ENCODE results near the gene CCDC102A. TPM values are rescaled to one million over a fixed set of nuclear protein-coding genes. Genes with fewer than 3 reads are reported as not detected.

The CCDC102A gene
- 3.6 and 3.7 TPM in 2 replicates for total RNA-seq (2013; cell fraction: nucleolus; rRNA removed)
- total RNA-seq (2014; rRNA removed) (3.5 and 5.9 TPM in 2 replicates), total RNA-seq (2014; rRNA removed; fragmentation: Illumina TruSeq; extraction: Trizol) (1.2 and 1.6 TPM in 2 replicates), total RNA-seq (2021) (5.1 and 5.6 TPM in 2 replicates), polyA plus RNA-seq (2011; rRNA removed) (2.2 and 5.1 TPM in 2 replicates), polyA plus RNA-seq (2014; fragmentation: Illumina TruSeq; extraction: Trizol) (0.59 and 0.76 TPM in 2 replicates), polyA plus RNA-seq (2014; fragmentation: Nextera tagmentation; extraction: Ambion mirVana) (under 1 TPM; 0.03 to 0.53 TPM), polyA plus RNA-seq (2014; rRNA removed) (3.3 and 4.1 TPM in 2 replicates), polyA plus RNA-seq (2016; fragmentation: Nextera tagmentation; extraction: Ambion mirVana) (1 to 10 TPM in 1 of 2 experiments, under 1 TPM in 1; 0.63 to 3.3 TPM), polyA minus RNA-seq (2011; rRNA and poly(A)+ RNA removed) (1.6 and 4.7 TPM in 2 replicates), Bru-seq, nascent RNA (percentile 60 among the genes with signal in this experiment), BruChase-seq, experiment 1, labeled RNA remaining after a 6-hour chase (percentile 67 among the genes with signal in this experiment), BruChase-seq, experiment 2, labeled RNA remaining after a 2-hour chase (percentile 58 among the genes with signal in this experiment)
- 2.3 TPM for polyA plus RNA-seq (2011; ENCODE audit: low read depth)
- polyA plus RNA-seq (2011; cell fraction: cytosol; rRNA removed) = 8.5 and 10.0 TPM in 2 replicates
- polyA plus RNA-seq (2011; cell fraction: nucleus; rRNA removed) = 7.4 and 10.5 TPM in 2 replicates
- polyA plus RNA-seq (2012) = 4.2 and 5.2 TPM in 2 replicates
- 2.1 TPM in 2 replicates for polyA minus RNA-seq (2011; cell fraction: cytosol; rRNA and poly(A)+ RNA removed)
- 0.60 and 1.8 TPM in 2 replicates for polyA minus RNA-seq (2011; cell fraction: nucleus; rRNA and poly(A)+ RNA removed)
- long read RNA-seq, experiment 1, partial matches to known transcripts = 1 of 1 reads
- long read RNA-seq, experiment 1, other reads (novel, unspliced or antisense) = 0 of 1 reads
- long read RNA-seq, experiment 2 = 0 reads

- H3K36me3 ChIP-seq (ENCODE audit: control insufficient read depth in 2 of 2, insufficient read depth in 2 of 2, low read length in 1 of 2) = no peaks in the 10 kb centered on the region
- POLR2A ChIA-PET = interaction anchor here (0.6 to 1.9 kb wide), 6 partner anchors 9 to 167 kb away, joined by 3 to 11 read pairs (median 4); partner anchors contain the start of gene DOK4
- H3K4me1 ChIP-seq (ENCODE audit: control insufficient read depth, insufficient read depth, low read length) = peaks cover 67% of the 10 kb centered on the region
- no peaks in the 10 kb centered on the region for H3K27me3 ChIP-seq (replicated peaks in 1 of 2; ENCODE audit: control insufficient read depth in 2 of 2, insufficient read depth in 2 of 2, low read length in 1 of 2)
- ATAC-seq = peak; percentile 43
- RAD21 ChIA-PET (ENCODE audit: unreplicated experiment) = interaction anchor here (0.7 to 3.0 kb wide), 9 partner anchors 9 to 239 kb away, joined by 3 to 19 read pairs (median 7); partner anchors contain the start of gene DOK4
- DNase-seq (ENCODE audit: low read depth, low spot score) = no peak
- SMC1A ChIA-PET (ENCODE audit: uncharacterized antibody, unreplicated experiment) = interaction anchor here (0.7 to 3.0 kb wide), 14 partner anchors 10 to 620 kb away, joined by 3 to 25 read pairs (median 4); partner anchors contain the start of gene DOK4
- peak within 1 kb of the TSS; percentile 74 for H2AFZ ChIP-seq (ENCODE audit: control insufficient read depth, low read depth, low read length)
- in situ Hi-C loops (cut with MboI) (no loop called here), intact Hi-C loops (cut with micrococcal nuclease; ENCODE audit: unreplicated experiment) (loop anchor here (2.0 to 5.0 kb wide), 3 partner anchors 50 to 349 kb away; partner anchors contain the start of genes DOK4, PSME3IP1 and RSPRY1)
- H3K9me3 ChIP-seq (replicated peaks; ENCODE audit: control insufficient read depth, insufficient read depth, low read length) = no peaks in the 10 kb centered on the region
- BruUV-seq (replicated peaks) = no TSS peak
- H3K27ac ChIP-seq (ENCODE audit: control insufficient read depth, insufficient read depth) = peak within 1 kb of the TSS; percentile 85
- H3K4me3 ChIP-seq = peak within 1 kb of the TSS; percentile 88
- H3K9ac ChIP-seq (ENCODE audit: control insufficient read depth, insufficient read depth, low read length) = peak within 1 kb of the TSS; percentile 82
- CTCF ChIA-PET = interaction anchor here (0.7 to 3.3 kb wide), 12 partner anchors 8 to 185 kb away, joined by 3 to 18 read pairs (median 5); partner anchors contain the start of gene DOK4
- WGBS (ENCODE audit: insufficient coverage, insufficient replicate concordance, low lambda C conversion rate, missing lambda C conversion rate) = under 1% methylated on average over 46 of the region's 81 CpGs
- H3K4me2 ChIP-seq (ENCODE audit: control insufficient read depth, insufficient read depth) = peak within 1 kb of the TSS; percentile 97
- H4K20me1 ChIP-seq (ENCODE audit: control insufficient read depth, insufficient read depth) = no peaks in the 10 kb centered on the region
- peaks cover 7% of the 10 kb centered on the region for H3K79me2 ChIP-seq (ENCODE audit: control insufficient read depth, insufficient read depth, low read length)
- no peak for FAIRE-seq
- peak; percentile 91 for TF ChIP-seq GATAD2B (conservative IDR thresholded peaks at IDR 0.05; ENCODE audit: low read depth)
- TF ChIP-seq CEBPB (IDR thresholded peaks at IDR 0.05; ENCODE audit: borderline replicate concordance in 1 of 2, low read depth in 2 of 2, low read length in 2 of 2) = no peak
- no peak for TF ChIP-seq POLR2AphosphoS2 (IDR thresholded peaks at IDR 0.05; ENCODE audit: low read depth, low read length)
- TF ChIP-seq MEF2A (IDR thresholded peaks at IDR 0.05; ENCODE audit: insufficient read depth, low read depth, low read length) = no peak
- TF ChIP-seq, protein P1, sequence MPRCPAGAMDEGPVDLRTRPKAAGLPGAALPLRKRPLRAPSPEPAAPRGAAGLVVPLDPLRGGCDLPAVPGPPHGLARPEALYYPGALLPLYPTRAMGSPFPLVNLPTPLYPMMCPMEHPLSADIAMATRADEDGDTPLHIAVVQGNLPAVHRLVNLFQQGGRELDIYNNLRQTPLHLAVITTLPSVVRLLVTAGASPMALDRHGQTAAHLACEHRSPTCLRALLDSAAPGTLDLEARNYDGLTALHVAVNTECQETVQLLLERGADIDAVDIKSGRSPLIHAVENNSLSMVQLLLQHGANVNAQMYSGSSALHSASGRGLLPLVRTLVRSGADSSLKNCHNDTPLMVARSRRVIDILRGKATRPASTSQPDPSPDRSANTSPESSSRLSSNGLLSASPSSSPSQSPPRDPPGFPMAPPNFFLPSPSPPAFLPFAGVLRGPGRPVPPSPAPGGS (IDR thresholded peaks at IDR 0.05; ENCODE audit: borderline replicate concordance, insufficient read depth, low read depth, low read length, poor library complexity, severe bottlenecking) = no peak
- TF ChIP-seq, protein P2, sequence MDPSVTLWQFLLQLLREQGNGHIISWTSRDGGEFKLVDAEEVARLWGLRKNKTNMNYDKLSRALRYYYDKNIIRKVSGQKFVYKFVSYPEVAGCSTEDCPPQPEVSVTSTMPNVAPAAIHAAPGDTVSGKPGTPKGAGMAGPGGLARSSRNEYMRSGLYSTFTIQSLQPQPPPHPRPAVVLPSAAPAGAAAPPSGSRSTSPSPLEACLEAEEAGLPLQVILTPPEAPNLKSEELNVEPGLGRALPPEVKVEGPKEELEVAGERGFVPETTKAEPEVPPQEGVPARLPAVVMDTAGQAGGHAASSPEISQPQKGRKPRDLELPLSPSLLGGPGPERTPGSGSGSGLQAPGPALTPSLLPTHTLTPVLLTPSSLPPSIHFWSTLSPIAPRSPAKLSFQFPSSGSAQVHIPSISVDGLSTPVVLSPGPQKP (IDR thresholded peaks at IDR 0.05; ENCODE audit: low read depth, low read length) = no peak
- TF ChIP-seq ZBTB4 (CRISPR knock-in tag; IDR thresholded peaks at IDR 0.05) = no peak
- no peak for TF ChIP-seq FOS (IDR thresholded peaks at IDR 0.05; ENCODE audit: borderline replicate concordance, extremely low read depth, insufficient read length)
- TF ChIP-seq CREB1 (IDR thresholded peaks at IDR 0.05; ENCODE audit: low read depth) = no peak
- no peak for TF ChIP-seq FOXM1 (IDR thresholded peaks at IDR 0.05; ENCODE audit: low read depth, low read length)
Observed at GRCh38 chr16:57536306-57537193, at the start of gene CCDC102A. Gene CCDC102A (minus strand): TSS chr16:57536571. CDS start chr16:57529177, 7,394 bp downstream.

Data from GM12878 (cell line).